ENCODE results near the gene TMEM14A. TPM values are rescaled to one million over a fixed set of nuclear protein-coding genes. Genes with fewer than 3 reads are reported as not detected.
"Not testable (repeated sequence)": the region's sequence is repeated elsewhere in the genome, so short reads cannot be mapped to it uniquely, and the experiment has no call there.

The TMEM14A gene
- polyA plus RNA-seq, 1 experiment, result 55.6 TPM

DNA sequence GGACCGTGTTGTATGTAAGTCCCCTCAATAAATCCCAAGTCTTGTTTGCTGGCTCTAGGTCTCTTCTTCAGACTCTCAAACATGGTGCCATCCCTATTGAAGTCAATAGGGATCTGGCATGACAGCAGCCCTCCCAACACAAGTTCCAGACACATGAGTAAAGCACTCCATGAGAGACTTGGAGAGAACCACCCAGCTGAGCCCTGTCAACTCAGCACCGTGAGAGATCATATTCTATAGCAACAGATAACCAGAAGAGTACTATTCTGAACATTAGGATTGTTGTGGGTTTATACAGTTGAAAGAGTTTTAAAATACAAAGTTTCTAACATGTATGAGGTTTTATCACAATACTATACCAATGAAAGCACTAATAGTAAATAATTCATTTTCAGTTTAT is 23.5 kb downstream of the TMEM14A start:
- POLR2A ChIA-PET, result no interaction called here
- DNase-seq (ENCODE audit: low read depth, low spot score), result no peak
- no peak overlapping the region for H3K4me3 ChIP-seq (ENCODE audit: low read depth, low read length)
- H3K27ac ChIP-seq (ENCODE audit: low read depth, low read length), result no peak overlapping the region
- no peaks in the 10 kb centered on the region for H3K9me3 ChIP-seq (ENCODE audit: control insufficient read depth, insufficient read depth, low read length)
- TF ChIP-seq, protein P1, sequence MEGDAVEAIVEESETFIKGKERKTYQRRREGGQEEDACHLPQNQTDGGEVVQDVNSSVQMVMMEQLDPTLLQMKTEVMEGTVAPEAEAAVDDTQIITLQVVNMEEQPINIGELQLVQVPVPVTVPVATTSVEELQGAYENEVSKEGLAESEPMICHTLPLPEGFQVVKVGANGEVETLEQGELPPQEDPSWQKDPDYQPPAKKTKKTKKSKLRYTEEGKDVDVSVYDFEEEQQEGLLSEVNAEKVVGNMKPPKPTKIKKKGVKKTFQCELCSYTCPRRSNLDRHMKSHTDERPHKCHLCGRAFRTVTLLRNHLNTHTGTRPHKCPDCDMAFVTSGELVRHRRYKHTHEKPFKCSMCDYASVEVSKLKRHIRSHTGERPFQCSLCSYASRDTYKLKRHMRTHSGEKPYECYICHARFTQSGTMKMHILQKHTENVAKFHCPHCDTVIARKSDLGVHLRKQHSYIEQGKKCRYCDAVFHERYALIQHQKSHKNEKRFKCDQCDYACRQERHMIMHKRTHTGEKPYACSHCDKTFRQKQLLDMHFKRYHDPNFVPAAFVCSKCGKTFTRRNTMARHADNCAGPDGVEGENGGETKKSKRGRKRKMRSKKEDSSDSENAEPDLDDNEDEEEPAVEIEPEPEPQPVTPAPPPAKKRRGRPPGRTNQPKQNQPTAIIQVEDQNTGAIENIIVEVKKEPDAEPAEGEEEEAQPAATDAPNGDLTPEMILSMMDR (IDR thresholded peaks at IDR 0.05; ENCODE audit: low read depth, low read length), result no peak
- CTCF ChIA-PET, result interaction anchor here (1.2 kb wide), 1 partner anchor 30 kb away, joined by 3 read pairs; no protein-coding TSS in a partner anchor
- no peaks in the 10 kb centered on the region for H3K27me3 ChIP-seq (ENCODE audit: control insufficient read depth, insufficient read depth, low read length)

DNA sequence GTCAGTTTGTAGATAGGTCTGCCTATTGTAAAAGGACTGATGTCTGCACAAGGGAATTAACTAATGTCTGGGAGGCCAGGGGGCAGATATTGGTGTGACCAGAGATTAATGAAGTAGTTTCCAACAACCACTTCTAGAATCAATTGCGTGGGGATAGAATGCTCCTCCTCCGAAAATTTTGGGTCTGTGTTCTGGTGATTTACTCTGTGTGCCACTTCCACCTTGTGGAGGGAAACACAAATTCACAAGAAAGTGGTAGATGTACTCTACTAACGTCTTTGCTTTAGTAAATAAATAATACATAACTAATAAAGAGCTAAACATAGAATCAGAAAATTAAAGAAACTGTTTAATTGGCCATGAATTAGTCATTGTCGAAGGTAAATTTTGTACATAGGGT is 25.5 kb downstream of the TMEM14A start:
- TF ChIP-seq, protein P1 (IDR thresholded peaks at IDR 0.05; ENCODE audit: low read depth, low read length), result no peak
- POLR2A ChIA-PET, result no interaction called here
- CTCF ChIA-PET, result interaction anchor here (0.8 kb wide), 1 partner anchor 463 kb away, joined by 3 read pairs; no protein-coding TSS in a partner anchor

DNA sequence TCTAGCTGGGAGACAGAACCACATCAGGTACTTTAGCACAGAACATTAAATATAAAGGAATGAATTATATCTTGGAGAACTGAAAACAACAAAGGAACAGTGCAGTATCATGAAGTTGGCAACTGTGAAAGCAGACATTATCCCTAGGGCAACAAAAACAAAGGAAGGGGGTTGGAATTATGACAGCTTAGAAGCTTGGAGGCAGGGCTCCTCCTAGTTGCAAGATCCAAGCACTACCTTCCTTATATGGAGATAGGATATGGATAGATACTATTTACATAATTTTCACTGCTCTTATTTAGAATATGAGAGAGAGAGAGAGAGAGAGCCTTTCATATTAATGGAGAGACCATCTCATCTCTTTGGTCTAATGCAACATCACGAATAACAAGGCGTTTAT is 27.0 kb downstream of the TMEM14A start:
- TF ChIP-seq, protein P1 (IDR thresholded peaks at IDR 0.05; ENCODE audit: low read depth, low read length), result 0 out of 2 replicates have a peak, but pooled peaks have one; percentile 8
- CTCF ChIA-PET, result no interaction called here
- Histone ChIP-seq H3K27me3 (ENCODE audit: control insufficient read depth, insufficient read depth, low read length) (no peaks in the 10 kb centered on the region), H3K9me3 (ENCODE audit: control insufficient read depth, insufficient read depth, low read length) (no peaks in the 10 kb centered on the region), H3K27ac (ENCODE audit: low read depth, low read length) (no peak overlapping the region), H3K4me3 (ENCODE audit: low read depth, low read length) (no peak overlapping the region)
- DNase-seq (ENCODE audit: low read depth, low spot score), result no peak
- POLR2A ChIA-PET, result no interaction called here

More for the DNA sequence above, 25.5 kb downstream of the TMEM14A start:
- H3K27me3 ChIP-seq (ENCODE audit: control insufficient read depth, insufficient read depth, low read length), result no peaks in the 10 kb centered on the region
- H3K9me3 ChIP-seq (ENCODE audit: control insufficient read depth, insufficient read depth, low read length), result no peaks in the 10 kb centered on the region
- DNase-seq (ENCODE audit: low read depth, low spot score), result no peak
- no peak overlapping the region for H3K27ac ChIP-seq (ENCODE audit: low read depth, low read length)
- H3K4me3 ChIP-seq (ENCODE audit: low read depth, low read length), result no peak overlapping the region

DNA sequence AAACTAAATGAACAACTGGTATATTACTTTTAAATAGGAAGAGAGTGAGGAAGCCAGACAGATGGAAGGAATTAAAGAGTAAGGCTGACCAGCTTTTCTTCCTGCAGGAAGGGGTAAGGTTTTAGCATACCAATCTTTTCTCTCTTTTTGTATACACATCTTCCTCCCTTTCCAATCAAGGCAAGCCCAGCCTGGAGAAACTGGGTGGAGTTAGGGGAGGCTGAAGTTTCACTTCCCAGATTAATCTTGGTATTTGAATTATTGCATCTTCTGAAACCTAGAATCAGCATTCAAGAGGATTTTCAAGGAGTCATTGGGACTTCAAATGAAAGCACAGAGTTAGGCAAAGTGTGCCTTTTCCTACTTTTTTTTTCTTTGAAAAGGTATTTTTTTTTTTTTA is 33.1 kb downstream of the TMEM14A start:
- CTCF ChIA-PET, result no interaction called here
- Histone ChIP-seq H3K27me3 (ENCODE audit: control insufficient read depth, insufficient read depth, low read length) (no peaks in the 10 kb centered on the region), H3K9me3 (ENCODE audit: control insufficient read depth, insufficient read depth, low read length) (no peaks in the 10 kb centered on the region), H3K27ac (ENCODE audit: low read depth, low read length) (no peak overlapping the region), H3K4me3 (ENCODE audit: low read depth, low read length) (no peak overlapping the region)
- POLR2A ChIA-PET, result no interaction called here
- DNase-seq (ENCODE audit: low read depth, low spot score), result no peak
- TF ChIP-seq, protein P1 (IDR thresholded peaks at IDR 0.05; ENCODE audit: low read depth, low read length), result no peak

DNA sequence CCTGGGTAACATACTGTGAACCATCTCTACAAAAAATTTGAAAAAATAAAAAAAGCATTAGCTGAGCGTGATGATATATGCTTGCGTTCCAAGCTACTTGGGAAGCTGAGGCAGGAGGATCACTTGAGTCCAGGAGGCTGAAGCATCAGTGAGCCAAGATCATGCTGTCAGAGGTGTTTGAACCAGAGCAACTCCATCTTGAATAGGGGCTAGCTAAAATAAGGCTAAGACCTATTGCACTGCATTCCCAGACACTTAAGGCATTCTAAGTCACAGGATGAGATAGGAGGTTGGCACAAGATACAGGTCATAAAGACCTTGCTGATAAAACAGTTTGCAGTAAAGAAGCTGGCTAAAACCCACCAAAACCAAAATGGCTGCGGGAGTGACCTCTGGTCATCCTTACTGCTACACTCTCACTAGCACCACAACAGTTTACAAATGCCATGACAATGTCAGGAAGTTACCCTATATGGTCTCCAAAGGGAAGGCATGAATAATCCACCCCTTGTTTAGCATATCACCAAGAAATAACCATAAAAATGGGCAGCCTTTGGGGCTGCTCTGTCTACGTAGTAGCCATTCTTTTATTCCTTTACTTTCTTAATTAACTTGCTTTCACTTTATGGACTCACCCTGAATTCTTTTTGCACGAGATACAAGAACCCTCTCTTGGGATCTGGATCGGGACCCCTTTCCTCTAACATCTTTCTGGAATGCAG is 34.0 kb downstream of the TMEM14A start:
- POLR2A ChIA-PET; DNase-seq (ENCODE audit: low read depth, low spot score); H3K27me3 ChIP-seq (ENCODE audit: control insufficient read depth, insufficient read depth, low read length); H3K4me3 ChIP-seq (ENCODE audit: low read depth, low read length); H3K27ac ChIP-seq (ENCODE audit: low read depth, low read length); CTCF ChIA-PET; H3K9me3 ChIP-seq (ENCODE audit: control insufficient read depth, insufficient read depth, low read length): not testable (repeated sequence)
